GM23338 (cell line): Measurements from ENCODE around the gene RWDD3. TPM values are rescaled to one million over a fixed set of nuclear protein-coding genes. Genes with fewer than 3 reads are reported as not detected.

Experiments used
- ATAC-seq: fragments of 200-7000 bp; cut with Tn5 transposase; 3 replicates; pipeline ENCODE4 v1.9.1; 2020
- DNase-seq: peaks from one replicate; pipeline ENCODE4 v3.0.0-alpha.2; 2015; ENCODE audit warnings: low spot score
- H2AFZ ChIP-seq: fragments of 200-600 bp; sonication (generic); 2 replicates; pipeline ENCODE4 v1.8.0; 2016; ENCODE audit warnings: antibody characterized with exemption, mild to moderate bottlenecking, moderate library complexity
- H3F3A ChIP-seq: fragments of 200-600 bp; sonication (generic); replicated peaks from 2 replicates; pipeline ENCODE4 v1.8.0; 2017; ENCODE audit warnings: antibody characterized with exemption, mixed run types, low read depth
- H3K27ac ChIP-seq: fragments of 200-600 bp; sonication (generic); 2 replicates; pipeline ENCODE4 v1.6.1; 2016; ENCODE audit warnings: low read depth
- H3K27me3 ChIP-seq: fragments of 200-600 bp; sonication (generic); 2 replicates; pipeline ENCODE4 v1.8.0; 2016; ENCODE audit warnings: mild to moderate bottlenecking, mixed run types, moderate library complexity; ENCODE audit not compliant: insufficient read depth
- H3K36me3 ChIP-seq: fragments of 200-600 bp; sonication (generic); 2 replicates; pipeline ENCODE4 v1.8.0; 2016; ENCODE audit warnings: mild to moderate bottlenecking; ENCODE audit not compliant: insufficient read depth
- H3K4me1 ChIP-seq: fragments of 200-600 bp; sonication (generic); 2 replicates; pipeline ENCODE4 v1.8.0; 2016; ENCODE audit warnings: mild to moderate bottlenecking, moderate library complexity; ENCODE audit not compliant: insufficient read depth
- H3K4me2 ChIP-seq: fragments of 200-600 bp; sonication (generic); 2 replicates; pipeline ENCODE4 v1.7.1; 2017; ENCODE audit warnings: mixed run types
- H3K4me3 ChIP-seq: fragments of 200-600 bp; sonication (generic); 2 replicates; pipeline ENCODE4 v1.6.1; 2016; ENCODE audit warnings: mixed run types
- H3K79me2 ChIP-seq: fragments of 200-600 bp; sonication (generic); replicated peaks from 2 replicates; pipeline ENCODE4 v1.8.0; 2017; ENCODE audit warnings: mild to moderate bottlenecking; ENCODE audit not compliant: insufficient read depth
- H3K9me2 ChIP-seq: fragments of 200-600 bp; sonication (generic); 2 replicates; pipeline ENCODE4 v1.8.0; 2017; ENCODE audit not compliant: insufficient read depth
- H4K20me1 ChIP-seq: fragments of 200-600 bp; sonication (generic); replicated peaks from 2 replicates; pipeline ENCODE4 v1.8.0; 2017; ENCODE audit warnings: mild to moderate bottlenecking; ENCODE audit not compliant: insufficient read depth
- H3K27ac Mint-ChIP-seq: 2 replicates; pipeline ENCODE4 v1.8.0; 2020; ENCODE audit warnings: inconsistent platforms, mild to moderate bottlenecking, moderate library complexity, mixed read lengths
- H3K27me3 Mint-ChIP-seq: 3 replicates; pipeline ENCODE4 v1.8.0; 2022; ENCODE audit warnings: low read depth, mild to moderate bottlenecking, moderate library complexity, mixed read lengths, inconsistent platforms; ENCODE audit not compliant: insufficient read depth, poor library complexity
- H3K36me3 Mint-ChIP-seq: 3 replicates; pipeline ENCODE4 v1.8.0; 2021; ENCODE audit warnings: low read depth, mild to moderate bottlenecking, inconsistent platforms, moderate library complexity, mixed read lengths
- H3K4me1 Mint-ChIP-seq: 3 replicates; pipeline ENCODE4 v1.8.0; 2020; ENCODE audit warnings: mild to moderate bottlenecking, inconsistent platforms, mixed read lengths
- H3K4me3 Mint-ChIP-seq: 3 replicates; pipeline ENCODE4 v1.8.0; 2021; ENCODE audit warnings: moderate library complexity, mild to moderate bottlenecking, inconsistent platforms, mixed read lengths
- H3K9me3 Mint-ChIP-seq: 3 replicates; pipeline ENCODE4 v1.8.0; 2020; ENCODE audit warnings: moderate library complexity, mild to moderate bottlenecking, inconsistent platforms, mixed read lengths
- CREB1 ChIP-seq: fragments of 250-450 bp; sonication (Bioruptor Pico); IDR thresholded peaks from 2 replicates; pipeline ENCODE4 v1.5.0; 2020; ENCODE audit warnings: low read depth, mild to moderate bottlenecking, moderate library complexity
- CTCF ChIP-seq, 2 experiments: fragments of 200-600 bp in 1 of 2; sonication (generic) in 1 of 2; conservative IDR thresholded peaks; 2 replicates each; pipeline versions ENCODE4 v1.5.1 to v1.6.1; 2016 to 2017; ENCODE audit warnings: antibody characterized with exemption in 2 of 2, low read depth in 2 of 2, mild to moderate bottlenecking in 2 of 2, moderate library complexity in 1 of 2
- ETS1 ChIP-seq: IDR thresholded peaks from 2 replicates; pipeline ENCODE4 v1.6.1; 2016; ENCODE audit warnings: antibody characterized with exemption
- EZH2 ChIP-seq: fragments of 200-600 bp; sonication (generic); IDR thresholded peaks from one replicate; pipeline ENCODE4 v1.8.0; 2017; ENCODE audit warnings: antibody characterized with exemption, mild to moderate bottlenecking, low read depth; ENCODE audit not compliant: unreplicated experiment
- EZH2phosphoT487 ChIP-seq: fragments of 200-600 bp; sonication (generic); IDR thresholded peaks from one replicate; pipeline ENCODE4 v1.8.1; 2018; ENCODE audit warnings: antibody characterized with exemption; ENCODE audit not compliant: unreplicated experiment
- JUNB ChIP-seq: IDR thresholded peaks from one replicate; pipeline ENCODE4 v1.6.1; 2016; ENCODE audit warnings: antibody characterized with exemption; ENCODE audit not compliant: unreplicated experiment
- NANOG ChIP-seq: IDR thresholded peaks from 2 replicates; pipeline ENCODE4 v1.6.1; 2016; ENCODE audit warnings: antibody characterized with exemption, borderline replicate concordance
- POLR2AphosphoS5 ChIP-seq: IDR thresholded peaks from 2 replicates; pipeline ENCODE4 v1.6.1; 2016; ENCODE audit warnings: antibody characterized with exemption, low read depth
- REST ChIP-seq: IDR thresholded peaks from one replicate; pipeline ENCODE4 v1.6.1; 2018; ENCODE audit warnings: antibody characterized with exemption; ENCODE audit not compliant: unreplicated experiment
- STAT1 ChIP-seq: IDR thresholded peaks from one replicate; pipeline ENCODE4 v1.6.1; 2016; ENCODE audit warnings: antibody characterized with exemption; ENCODE audit not compliant: unreplicated experiment
- ZNF114 ChIP-seq: fragments of 250-450 bp; sonication (Bioruptor Pico); IDR thresholded peaks from 2 replicates; pipeline ENCODE4 v1.5.0; 2020; ENCODE audit warnings: mild to moderate bottlenecking, moderate library complexity
- ZNF331 ChIP-seq: fragments of 250-450 bp; sonication (Bioruptor Pico); IDR thresholded peaks from 2 replicates; pipeline ENCODE4 v1.5.0; 2020; ENCODE audit warnings: low read depth, mild to moderate bottlenecking, moderate library complexity
- ZNF462 ChIP-seq: fragments of 250-450 bp; sonication (Bioruptor Pico); IDR thresholded peaks from 2 replicates; pipeline ENCODE4 v1.5.0; 2020; ENCODE audit warnings: mild to moderate bottlenecking, moderate library complexity
- polyA plus RNA-seq: library from polyadenylated mRNA; unstranded; fragments of >200 nt; fragmentation: Nextera tagmentation; extraction: Ambion mirVana; gene quantifications from 2 replicates; pipeline ENCODE4 v1.2.1, GENCODE V29; 2016
- total RNA-seq: library from RNA; depleted of rRNA; stranded (reverse); fragments of >200 nt; shearing (Covaris generic); gene quantifications from 2 replicates; pipeline ENCODE4 v1.2.3, GENCODE V29; 2014

RWDD3 gene
- total and polyA plus RNA-seq, 2 experiments from 2014 or later = 19.3 to 50.7 TPM

GRCh38 chr1:95226781-95227660 lies 7.0 kb upstream of the RWDD3 start:
- Histone ChIP-seq H3F3A (no peaks in the 10 kb centered on the region), H3K36me3 (no peaks in the 10 kb centered on the region), H3K4me2 (no peak overlapping the region), H3K4me3 (no peak overlapping the region), H3K27ac (no peak overlapping the region), H3K27me3 (no peaks in the 10 kb centered on the region), H2AFZ (no peak overlapping the region), H3K4me1 (no peaks in the 10 kb centered on the region), H3K79me2 (no peaks in the 10 kb centered on the region), H4K20me1 (no peaks in the 10 kb centered on the region), H3K9me2 (peaks cover 3% of the 10 kb centered on the region; the same call in 1 of the 2 replicates)
- Mint-ChIP-seq H3K36me3 (no peaks in the 10 kb centered on the region), H3K27ac (no peak overlapping the region), H3K4me1 (no peaks in the 10 kb centered on the region; the same call in 2 of the 3 replicates), H3K9me3 (no peaks in the 10 kb centered on the region), H3K27me3 (no peaks in the 10 kb centered on the region), H3K4me3 (no peak overlapping the region)
- ATAC-seq = no peak
- TF ChIP-seq ETS1 (no peak), POLR2AphosphoS5 (no peak), STAT1 (no peak), CTCF (conservative IDR thresholded peaks at IDR 0.05; ENCODE audit: low read depth in 2 of 2) (no peak), CREB1 (CRISPR knock-in tag) (no peak), EZH2phosphoT487 (no peak), ZNF114 (CRISPR knock-in tag) (no peak), ZNF331 (CRISPR knock-in tag) (no peak), JUNB (no peak), EZH2 (no peak), ZNF462 (CRISPR knock-in tag) (no peak), REST (no peak), NANOG (no peak)
- DNase-seq = no peak
